ENCODE measurements around the gene SLC26A1. TPM values are rescaled to one million over a fixed set of nuclear protein-coding genes. Genes with fewer than 3 reads are reported as not detected.
A peak's percentile ranks its signal among the peaks of the same experiment; 100 is the strongest.

The SLC26A1 gene
- total RNA-seq, 4 donors from 2014 or later = 0.09 to 0.12 TPM; not detected in 2

- ATAC-seq (ENCODE audit: low FRiP score) (no peak), DNase-seq (ENCODE audit: low spot score) (no peak)
- no peak for TF ChIP-seq CTCF (IDR thresholded peaks at IDR 0.05)
Observed at GRCh38 chr4:996997-997374, 3.8 kb upstream of the SLC26A1 start.

GRCh38 chr4:996030-996996 lies 3.1 kb upstream of the SLC26A1 start:
- DNase-seq (ENCODE audit: low spot score) = no peak
- no peak for ATAC-seq (ENCODE audit: low FRiP score)
- no peak for TF ChIP-seq CTCF (IDR thresholded peaks at IDR 0.05)

- no peak for TF ChIP-seq CTCF (IDR thresholded peaks at IDR 0.05)
- ATAC-seq (ENCODE audit: low FRiP score) = no peak
- no peak for DNase-seq (ENCODE audit: low spot score)
Observed at GRCh38 chr4:995311-996026, 2.3 kb upstream of the SLC26A1 start.

GRCh38 chr4:992297-993110 lies 700 bp downstream of the SLC26A1 start:
- no peak for TF ChIP-seq CTCF (IDR thresholded peaks at IDR 0.05)
- ATAC-seq (ENCODE audit: low FRiP score) = peak; percentile 27
- DNase-seq (ENCODE audit: low spot score) = no peak

GRCh38 chr4:991451-992296 lies 1.5 kb downstream of the SLC26A1 start:
- TF ChIP-seq CTCF (IDR thresholded peaks at IDR 0.05) = no peak
- ATAC-seq (ENCODE audit: low FRiP score) (no peak), DNase-seq (ENCODE audit: low spot score) (no peak)

- no peak for TF ChIP-seq CTCF (IDR thresholded peaks at IDR 0.05)
- DNase-seq (ENCODE audit: low spot score) (no peak), ATAC-seq (ENCODE audit: low FRiP score) (no peak)
Observed at GRCh38 chr4:990746-991367, 2.3 kb downstream of the SLC26A1 start.

Data from omental fat pad (tissue), 4 donors.